ENCODE data around the gene RAB22A. TPM values are rescaled to one million over a fixed set of nuclear protein-coding genes. Genes with fewer than 3 reads are reported as not detected.
A peak's percentile ranks its signal among the peaks of the same experiment; 100 is the strongest.

Gene RAB22A
- total and polyA plus RNA-seq, 12 donors, result 6.7 to 46.3 (median 28.2) TPM

DNA sequence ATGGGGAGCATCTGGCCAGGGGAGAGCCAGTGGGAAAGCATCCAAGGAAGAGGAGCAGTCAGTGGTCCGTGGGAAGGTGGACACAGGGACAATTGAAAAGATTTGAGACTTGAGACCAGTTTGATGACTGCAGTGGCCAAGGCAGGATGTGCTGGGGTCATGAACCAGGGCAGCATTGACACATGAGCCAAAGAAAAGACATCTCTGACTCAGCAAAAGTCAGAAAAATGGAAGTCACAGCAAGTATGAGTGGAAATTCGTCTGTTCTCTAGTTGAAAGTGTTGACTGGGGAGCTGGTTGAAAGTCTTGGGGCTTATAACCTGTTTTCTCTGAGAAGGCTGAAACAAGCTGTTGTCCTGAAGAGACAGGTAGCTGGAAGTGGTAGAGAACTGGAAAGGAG is 31.3 kb downstream of the RAB22A start:
- Histone ChIP-seq H3K27ac (peak overlapping the region in 2 of 5 donors; percentile 10 to 13), H3K9me3 (replicated peaks in 1 of 3) (no peaks in the 10 kb centered on the region), H3K4me1 (replicated peaks in 1 of 2) (peaks cover 16 to 23% of the 10 kb centered on the region in 2 donors), H3K4me3 (no peak overlapping the region), H3K36me3 (replicated peaks in 1 of 2) (peaks cover 0 to 8% of the 10 kb centered on the region in 2 donors), H3K27me3 (no peaks in the 10 kb centered on the region)
- WGBS, 4 donors, result 62 to 70% (median 66%) methylated on average over 2 of the region's 2 CpGs
- no peak for DNase-seq
- intact Hi-C loops (cut with DNase I), result no loop called here
- TF ChIP-seq, protein P1, sequence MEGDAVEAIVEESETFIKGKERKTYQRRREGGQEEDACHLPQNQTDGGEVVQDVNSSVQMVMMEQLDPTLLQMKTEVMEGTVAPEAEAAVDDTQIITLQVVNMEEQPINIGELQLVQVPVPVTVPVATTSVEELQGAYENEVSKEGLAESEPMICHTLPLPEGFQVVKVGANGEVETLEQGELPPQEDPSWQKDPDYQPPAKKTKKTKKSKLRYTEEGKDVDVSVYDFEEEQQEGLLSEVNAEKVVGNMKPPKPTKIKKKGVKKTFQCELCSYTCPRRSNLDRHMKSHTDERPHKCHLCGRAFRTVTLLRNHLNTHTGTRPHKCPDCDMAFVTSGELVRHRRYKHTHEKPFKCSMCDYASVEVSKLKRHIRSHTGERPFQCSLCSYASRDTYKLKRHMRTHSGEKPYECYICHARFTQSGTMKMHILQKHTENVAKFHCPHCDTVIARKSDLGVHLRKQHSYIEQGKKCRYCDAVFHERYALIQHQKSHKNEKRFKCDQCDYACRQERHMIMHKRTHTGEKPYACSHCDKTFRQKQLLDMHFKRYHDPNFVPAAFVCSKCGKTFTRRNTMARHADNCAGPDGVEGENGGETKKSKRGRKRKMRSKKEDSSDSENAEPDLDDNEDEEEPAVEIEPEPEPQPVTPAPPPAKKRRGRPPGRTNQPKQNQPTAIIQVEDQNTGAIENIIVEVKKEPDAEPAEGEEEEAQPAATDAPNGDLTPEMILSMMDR (IDR thresholded peaks at IDR 0.05), result no peak
- no peak for TF ChIP-seq POLR2A (IDR thresholded peaks at IDR 0.05)

- TF ChIP-seq POLR2A (IDR thresholded peaks at IDR 0.05), result no peak
- TF ChIP-seq, protein P1 (IDR thresholded peaks at IDR 0.05), result no peak
- Histone ChIP-seq H3K4me3 (no peak overlapping the region), H3K9me3 (replicated peaks in 1 of 3) (no peaks in the 10 kb centered on the region), H3K36me3 (replicated peaks in 1 of 2) (peaks cover 0 to 15% of the 10 kb centered on the region in 2 donors), H3K27me3 (no peaks in the 10 kb centered on the region), H3K27ac (peak overlapping the region in 3 of 5 donors; percentile 10 to 31 (median 13)), H3K4me1 (replicated peaks in 1 of 2) (peaks cover 16 to 23% of the 10 kb centered on the region in 2 donors)
- no peak for DNase-seq
- 46 to 66% (median 61%) methylated on average over 2 to 3 of the region's 3 CpGs for WGBS, 4 donors
- intact Hi-C loops (cut with DNase I), result no loop called here
These were observed 32.8 kb downstream of the RAB22A start for GRCh38 chr20:58342104-58342945.

DNA sequence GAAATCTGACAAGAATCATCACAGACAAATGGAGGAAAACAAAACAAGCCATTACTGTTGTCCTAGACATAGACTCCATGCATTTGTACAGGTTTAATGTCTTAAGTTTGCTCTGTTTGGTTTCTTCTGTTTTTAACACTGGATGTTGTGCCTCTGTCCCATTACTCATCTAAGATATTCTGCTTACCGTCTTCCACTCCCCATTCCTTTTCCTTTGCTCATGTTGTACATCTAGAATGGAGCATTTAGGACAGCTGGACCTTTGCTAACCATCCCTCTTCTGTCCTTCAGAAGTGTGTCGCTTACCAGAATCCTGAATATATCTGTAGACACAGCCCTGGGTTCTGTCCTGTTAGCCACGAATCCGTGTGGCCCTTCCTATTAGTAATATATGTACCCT is 35.2 kb downstream of the RAB22A start:
- WGBS, 4 donors, result 82 to 90% (median 84%) methylated on average over 4 of the region's 4 CpGs
- peaks cover 0 to 15% of the 10 kb centered on the region in 2 donors for H3K36me3 ChIP-seq (replicated peaks in 1 of 2)
- intact Hi-C loops (cut with DNase I), result no loop called here
- peak overlapping the region in 1 of 5 donors; percentile 19 for H3K27ac ChIP-seq
- no peaks in the 10 kb centered on the region for H3K27me3 ChIP-seq
- H3K4me1 ChIP-seq (replicated peaks in 1 of 2), result peaks cover 16 to 23% of the 10 kb centered on the region in 2 donors
- H3K4me3 ChIP-seq, result no peak overlapping the region
- H3K9me3 ChIP-seq (replicated peaks in 1 of 3), result no peaks in the 10 kb centered on the region
- no peak for TF ChIP-seq POLR2A (IDR thresholded peaks at IDR 0.05)
- TF ChIP-seq, protein P1 (IDR thresholded peaks at IDR 0.05), result no peak
- no peak for DNase-seq

GRCh38 chr20:58349570-58349969 is 40.1 kb downstream of the RAB22A start:
- no peaks in the 10 kb centered on the region for H3K9me3 ChIP-seq (replicated peaks in 1 of 3)
- no peak overlapping the region for H3K27ac ChIP-seq
- DNase-seq, result no peak
- intact Hi-C loops (cut with DNase I), result no loop called here
- H3K4me1 ChIP-seq (replicated peaks in 1 of 2), result peaks cover 9 to 14% of the 10 kb centered on the region in 2 donors
- H3K4me3 ChIP-seq, result no peak overlapping the region
- H3K36me3 ChIP-seq (replicated peaks in 1 of 2), result peaks cover 0 to 28% of the 10 kb centered on the region in 2 donors
- no peaks in the 10 kb centered on the region for H3K27me3 ChIP-seq
- WGBS, 4 donors, result 84 to 88% (median 86%) methylated on average over 3 of the region's 3 CpGs
- TF ChIP-seq, protein P1 (IDR thresholded peaks at IDR 0.05), result peak in 1 of 6 experiments; percentile 15
- no peak for TF ChIP-seq POLR2A (IDR thresholded peaks at IDR 0.05)

All from adrenal gland (tissue), 12 donors.